Fibroblast of skin of right biceps (primary cell): ENCODE results near the gene TNNC2.
"Not testable (repeated sequence)": the region's sequence is repeated elsewhere in the genome, so short reads cannot be mapped to it uniquely, and the experiment has no call there.

Experiments used
- DNase-seq: peaks from one replicate; pipeline ENCODE4 v3.0.0-alpha.2; 2013

TNNC2 gene

GRCh38 chr20:45827030-45827652 lies at the start of gene TNNC2:
Gene TNNC2, minus strand, starts transcription at chr20:45827312. Its CDS starts 64 bp downstream, at chr20:45827248.
- no peak for DNase-seq

GRCh38 chr20:45874576-45874975 lies 47.5 kb upstream of the TNNC2 start:
- no peak for DNase-seq

- DNase-seq: not testable (repeated sequence)
These were observed 47.0 kb upstream of the TNNC2 start for GRCh38 chr20:45874104-45874481.

- DNase-seq: no peak
These were observed 46.4 kb upstream of the TNNC2 start for GRCh38 chr20:45873409-45874103.

GRCh38 chr20:45872626-45873025 lies 45.5 kb upstream of the TNNC2 start:
- no peak for DNase-seq

- peak; percentile 81 for DNase-seq
These were observed 40.7 kb upstream of the TNNC2 start for GRCh38 chr20:45867819-45868176.

- no peak for DNase-seq
These were observed 40.2 kb upstream of the TNNC2 start for GRCh38 chr20:45867136-45867818.

- no peak for DNase-seq
These were observed 39.3 kb upstream of the TNNC2 start for GRCh38 chr20:45866454-45866853.

GRCh38 chr20:45863543-45864470 lies 36.7 kb upstream of the TNNC2 start:
- DNase-seq: no peak

- no peak for DNase-seq
These were observed 34.3 kb upstream of the TNNC2 start for GRCh38 chr20:45861221-45862075.

GRCh38 chr20:45860560-45861220 lies 33.6 kb upstream of the TNNC2 start:
- DNase-seq: no peak

- DNase-seq: no peak
These were observed 32.8 kb upstream of the TNNC2 start for GRCh38 chr20:45859916-45860315.

GRCh38 chr20:45857882-45858216 lies 30.7 kb upstream of the TNNC2 start:
- DNase-seq: no peak

- DNase-seq: peak; percentile 100
These were observed 30.2 kb upstream of the TNNC2 start, which contains the start of the genes ACOT8 and ZSWIM3 for GRCh38 chr20:45857114-45857881. Gene ACOT8, minus strand, starts transcription at chr20:45857392. Its CDS starts 77 bp downstream, at chr20:45857315. Gene ZSWIM3, plus strand, starts transcription at chr20:45857614. Its CDS starts 212 bp downstream, at chr20:45857826.

- DNase-seq: no peak
These were observed 26.4 kb upstream of the TNNC2 start for GRCh38 chr20:45853484-45853883.

- DNase-seq: no peak
These were observed 25.2 kb upstream of the TNNC2 start for GRCh38 chr20:45852326-45852725.

- no peak for DNase-seq
These were observed 24.4 kb upstream of the TNNC2 start for GRCh38 chr20:45851501-45851900.

GRCh38 chr20:45850926-45851325 lies 23.8 kb upstream of the TNNC2 start:
- no peak for DNase-seq

GRCh38 chr20:45850238-45850637 lies 23.1 kb upstream of the TNNC2 start:
- no peak for DNase-seq

- DNase-seq: no peak
These were observed 22.0 kb upstream of the TNNC2 start for GRCh38 chr20:45848969-45849582.
